SU-DHL-6 (cell line): ENCODE results near the gene PDE3A.
A peak's percentile ranks its signal among the peaks of the same experiment; 100 is the strongest.

Source experiments
- EZH2phosphoT487 ChIP-seq: fragments of 200-600 bp; sonication (generic), shearing (Covaris generic); conservative IDR thresholded peaks from 2 replicates; pipeline ENCODE4 v1.6.1; 2018; ENCODE audit warnings: mild to moderate bottlenecking, antibody characterized with exemption, low read length, moderate library complexity, mixed read lengths
- TF ChIP-seq, protein P1 (sequence below): fragments of 200-600 bp; sonication (generic); IDR thresholded peaks from one replicate; pipeline ENCODE4 v1.5.1; 2017; ENCODE audit warnings: antibody characterized with exemption, mild to moderate bottlenecking, low read length, moderate library complexity; ENCODE audit not compliant: insufficient read depth, poor library complexity, severe bottlenecking

DNA sequence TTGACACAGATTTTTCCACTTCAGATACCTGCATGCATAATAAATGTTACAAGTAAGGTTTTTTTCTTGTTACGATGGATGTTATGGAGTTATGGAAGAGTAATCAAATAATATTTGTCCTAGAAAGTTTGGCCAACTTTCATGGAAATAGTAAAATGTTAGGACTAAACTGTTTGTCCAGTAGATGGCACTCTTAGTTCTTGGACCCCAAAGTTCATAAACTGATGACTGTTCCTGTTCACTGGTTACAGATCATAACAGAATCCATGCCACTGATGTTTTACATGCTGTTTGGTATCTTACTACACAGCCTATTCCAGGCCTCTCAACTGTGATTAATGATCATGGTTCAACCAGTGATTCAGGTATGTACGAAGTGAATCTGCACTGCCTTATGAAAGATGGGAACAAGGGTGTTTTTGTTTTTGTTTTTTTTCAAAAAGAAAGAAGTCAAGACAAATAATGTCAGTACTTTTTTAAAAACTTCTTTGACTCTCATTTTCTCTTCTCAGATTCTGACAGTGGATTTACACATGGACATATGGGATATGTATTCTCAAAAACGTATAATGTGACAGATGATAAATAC lies 278.0 kb downstream of the PDE3A start:
- TF ChIP-seq, protein P1, sequence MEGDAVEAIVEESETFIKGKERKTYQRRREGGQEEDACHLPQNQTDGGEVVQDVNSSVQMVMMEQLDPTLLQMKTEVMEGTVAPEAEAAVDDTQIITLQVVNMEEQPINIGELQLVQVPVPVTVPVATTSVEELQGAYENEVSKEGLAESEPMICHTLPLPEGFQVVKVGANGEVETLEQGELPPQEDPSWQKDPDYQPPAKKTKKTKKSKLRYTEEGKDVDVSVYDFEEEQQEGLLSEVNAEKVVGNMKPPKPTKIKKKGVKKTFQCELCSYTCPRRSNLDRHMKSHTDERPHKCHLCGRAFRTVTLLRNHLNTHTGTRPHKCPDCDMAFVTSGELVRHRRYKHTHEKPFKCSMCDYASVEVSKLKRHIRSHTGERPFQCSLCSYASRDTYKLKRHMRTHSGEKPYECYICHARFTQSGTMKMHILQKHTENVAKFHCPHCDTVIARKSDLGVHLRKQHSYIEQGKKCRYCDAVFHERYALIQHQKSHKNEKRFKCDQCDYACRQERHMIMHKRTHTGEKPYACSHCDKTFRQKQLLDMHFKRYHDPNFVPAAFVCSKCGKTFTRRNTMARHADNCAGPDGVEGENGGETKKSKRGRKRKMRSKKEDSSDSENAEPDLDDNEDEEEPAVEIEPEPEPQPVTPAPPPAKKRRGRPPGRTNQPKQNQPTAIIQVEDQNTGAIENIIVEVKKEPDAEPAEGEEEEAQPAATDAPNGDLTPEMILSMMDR: peak; percentile 51
- no peak for TF ChIP-seq EZH2phosphoT487
